Activated CD4-positive, alpha-beta T cell treated with anti-CD3 and anti-CD28 coated beads for 4 hours (primary cell): ENCODE measurements around the gene DCC.

ENCODE experiments used
- DNase-seq, 2 donors: peaks; one replicate each; pipeline ENCODE4 v3.0.0-alpha.2; 2020

DCC gene

DNA sequence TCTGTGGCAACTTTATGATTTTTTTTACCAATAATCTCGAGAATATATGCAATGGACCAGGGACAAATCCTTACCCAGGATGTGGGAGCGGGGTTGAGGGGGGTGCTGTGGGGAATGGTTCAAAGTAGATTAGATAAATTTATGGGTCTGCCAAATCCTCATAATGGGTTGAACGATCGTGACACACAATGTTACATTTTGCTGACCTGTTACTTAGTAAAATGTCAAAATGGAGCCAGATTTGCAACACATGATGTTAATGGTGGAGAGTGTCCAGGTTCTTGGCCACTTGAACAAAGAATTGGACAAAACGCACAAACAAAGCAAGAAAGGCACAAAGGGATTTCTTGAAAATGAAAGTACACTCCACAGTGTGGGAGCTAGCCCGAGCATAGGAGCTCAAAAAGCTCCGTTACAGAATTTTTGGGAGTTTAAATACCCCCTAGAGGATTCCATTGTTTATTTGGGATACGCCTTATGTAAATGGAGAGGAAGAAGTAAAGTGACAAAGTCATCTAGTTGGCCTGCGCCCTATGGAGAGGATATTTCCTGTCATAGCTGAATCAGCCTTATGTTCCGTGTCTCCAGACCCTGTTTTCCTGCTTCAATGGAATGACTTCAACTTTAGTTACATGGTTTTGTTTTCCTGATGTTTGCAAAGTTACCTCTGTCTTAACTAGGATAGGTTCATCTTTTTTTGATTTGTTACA lies 776.0 kb downstream of the DCC start:
- no peak for DNase-seq

DNA sequence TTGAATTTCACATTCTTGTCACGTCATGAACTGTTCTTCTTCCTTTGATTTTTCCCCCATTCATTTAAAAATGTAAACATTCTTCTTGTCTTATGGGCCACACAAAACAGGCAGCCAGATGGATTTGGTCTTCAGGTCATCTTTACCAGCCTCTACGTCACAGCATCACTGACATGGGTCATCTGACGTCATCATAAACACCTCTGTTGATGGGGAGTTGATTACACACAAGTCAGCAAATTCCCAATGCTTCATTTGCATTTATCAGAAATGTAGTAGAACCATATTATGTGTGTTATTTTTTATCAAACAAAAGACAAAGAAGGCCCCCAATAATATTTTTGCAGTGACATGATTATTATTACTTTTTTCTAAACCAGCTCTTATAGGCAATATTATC lies 777.9 kb downstream of the DCC start:
- no peak for DNase-seq

DNA sequence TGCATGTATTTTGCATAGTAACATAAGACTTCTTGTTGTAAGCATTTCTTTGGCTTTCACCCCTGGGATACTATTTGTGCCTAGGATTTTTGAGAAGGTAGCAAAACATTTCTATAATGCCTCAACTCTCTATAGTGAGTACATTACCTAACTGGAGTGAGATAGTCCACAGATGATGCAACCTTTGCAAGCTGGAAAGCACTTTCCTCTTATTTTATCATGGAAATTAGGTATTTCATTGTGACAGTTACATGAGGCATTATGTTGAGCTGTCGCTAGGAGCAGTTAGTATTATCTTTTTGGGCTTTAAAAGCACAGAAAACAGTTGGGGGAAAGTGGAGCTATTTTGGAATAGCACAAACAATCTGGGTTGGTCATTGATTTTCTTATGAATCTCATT lies 786.2 kb downstream of the DCC start:
- no peak for DNase-seq

DNA sequence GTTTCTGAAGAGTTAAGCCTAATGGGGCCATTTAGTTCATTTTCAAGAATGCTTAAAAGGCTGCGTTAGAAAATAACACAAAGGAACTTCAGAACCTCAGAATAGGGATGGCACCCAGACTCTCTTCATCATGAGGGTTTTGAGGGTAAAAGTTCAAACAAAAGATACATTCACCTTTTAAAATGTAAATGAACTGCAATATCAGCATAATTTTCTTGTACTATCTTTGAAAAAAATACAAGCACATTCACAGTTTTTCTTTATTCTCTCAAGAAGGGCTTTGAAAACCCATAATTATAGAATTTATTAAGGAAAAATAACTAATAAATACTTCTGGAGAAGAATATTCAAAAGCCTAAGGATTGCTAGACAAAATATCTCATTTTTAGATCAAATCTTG lies 791.0 kb downstream of the DCC start:
- no peak for DNase-seq

DNA sequence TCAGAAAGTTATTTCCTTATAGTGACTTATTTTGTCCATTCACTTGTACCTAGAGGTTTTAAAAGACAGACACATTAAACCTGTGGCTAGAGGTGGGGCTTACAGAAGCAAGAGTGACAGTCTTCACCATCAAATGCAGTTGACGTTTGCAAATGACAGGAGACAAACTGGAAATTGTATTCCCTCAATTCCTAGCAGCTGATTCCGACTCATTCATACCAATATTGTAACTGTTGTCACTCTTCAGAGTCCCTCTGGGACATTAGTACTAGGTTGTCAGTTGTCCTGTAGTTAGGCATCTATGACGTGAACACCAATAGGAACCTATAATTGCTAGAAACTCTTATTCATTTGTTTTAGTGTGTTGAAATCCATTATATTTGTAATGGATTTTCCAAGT lies 794.7 kb downstream of the DCC start:
- no peak for DNase-seq

DNA sequence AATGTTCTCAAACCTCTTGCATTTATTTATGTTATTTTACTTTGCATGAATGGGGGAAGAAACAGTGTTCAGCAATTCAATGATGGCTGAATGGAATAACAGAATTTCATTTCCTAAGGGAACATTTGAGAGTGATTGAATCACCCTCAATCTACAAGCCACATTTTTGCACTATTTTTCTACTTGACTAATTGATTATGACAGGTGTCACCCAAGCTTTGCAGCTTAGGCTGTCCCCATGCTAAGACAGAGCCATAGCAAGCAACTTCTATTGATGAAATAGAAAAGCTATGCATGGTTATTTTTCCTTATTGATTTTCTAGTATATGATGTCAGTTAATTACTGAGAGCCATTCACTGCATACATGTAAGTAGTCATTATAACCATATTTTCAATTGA lies 795.7 kb downstream of the DCC start:
- no peak for DNase-seq

DNA sequence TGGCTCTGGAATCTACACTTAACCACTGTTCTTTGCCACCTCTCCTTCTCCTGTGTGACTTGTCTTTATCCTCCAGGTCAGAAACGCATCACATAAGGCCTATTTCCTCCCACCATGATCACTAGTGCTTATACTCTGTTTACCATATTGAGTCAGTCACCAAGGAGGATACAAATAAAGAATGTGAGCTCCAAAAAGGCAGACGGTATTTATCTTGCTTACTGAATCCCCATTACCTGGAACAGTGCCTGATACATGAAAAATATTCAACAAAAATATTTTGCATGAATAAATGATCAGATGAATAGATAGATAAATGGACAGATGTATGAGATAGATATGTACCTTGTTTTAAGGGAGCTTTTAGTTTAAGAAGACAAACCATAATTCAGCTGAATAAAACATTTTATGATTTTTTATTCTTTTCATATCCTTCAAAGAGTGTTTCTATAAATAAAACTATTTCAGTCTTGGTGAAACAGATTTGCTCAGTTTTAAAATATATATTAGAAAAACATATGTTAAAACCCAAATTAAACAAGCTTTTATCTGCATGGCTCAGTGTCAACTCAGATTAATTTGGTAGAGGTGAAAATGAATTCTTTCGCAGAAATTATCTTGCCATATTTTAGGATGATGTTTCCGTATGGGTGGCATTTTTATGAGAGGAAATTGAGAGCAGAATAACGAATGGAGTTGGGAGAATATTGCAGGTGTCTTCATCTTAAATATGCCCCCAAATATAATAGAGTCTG lies 799.9 kb downstream of the DCC start:
- no peak for DNase-seq

DNA sequence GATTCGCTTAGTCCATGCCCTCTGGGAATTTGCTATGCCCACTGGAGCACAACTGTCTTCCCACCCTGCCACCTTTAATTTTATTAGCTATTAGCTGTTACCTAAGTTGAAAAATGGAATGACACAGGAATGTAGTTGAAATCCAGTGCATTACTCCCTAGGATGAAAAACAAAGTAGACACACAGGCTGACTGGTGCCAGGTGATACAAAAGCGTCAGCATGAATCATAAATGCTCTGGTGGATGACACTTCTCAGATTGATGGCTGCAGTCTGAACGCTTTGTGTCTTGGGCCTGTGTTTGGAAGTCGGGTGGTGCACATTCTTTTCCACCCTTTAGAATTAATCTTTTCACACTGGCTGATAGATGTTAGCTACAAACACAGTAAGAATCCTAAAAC lies 802.0 kb downstream of the DCC start:
- no peak for DNase-seq

DNA sequence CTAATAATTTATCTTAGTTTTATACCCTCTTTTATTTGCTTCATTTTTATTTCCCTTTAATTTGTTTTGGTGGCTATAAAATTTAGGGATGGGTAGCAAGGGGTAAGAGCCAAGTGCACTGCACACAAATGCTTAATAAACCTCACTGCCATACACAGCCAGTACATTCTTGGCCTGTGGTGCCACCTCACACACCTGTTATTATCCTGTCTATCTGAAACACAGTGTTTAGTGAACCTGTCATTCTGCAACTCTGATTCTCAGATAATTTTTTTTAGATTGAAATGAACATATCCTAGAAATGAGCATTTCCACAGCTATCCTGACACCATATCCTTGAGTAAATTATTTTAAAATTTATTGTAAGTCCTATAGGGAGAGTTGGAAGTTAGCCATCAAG lies 807.5 kb downstream of the DCC start:
- DNase-seq: no peak

DNA sequence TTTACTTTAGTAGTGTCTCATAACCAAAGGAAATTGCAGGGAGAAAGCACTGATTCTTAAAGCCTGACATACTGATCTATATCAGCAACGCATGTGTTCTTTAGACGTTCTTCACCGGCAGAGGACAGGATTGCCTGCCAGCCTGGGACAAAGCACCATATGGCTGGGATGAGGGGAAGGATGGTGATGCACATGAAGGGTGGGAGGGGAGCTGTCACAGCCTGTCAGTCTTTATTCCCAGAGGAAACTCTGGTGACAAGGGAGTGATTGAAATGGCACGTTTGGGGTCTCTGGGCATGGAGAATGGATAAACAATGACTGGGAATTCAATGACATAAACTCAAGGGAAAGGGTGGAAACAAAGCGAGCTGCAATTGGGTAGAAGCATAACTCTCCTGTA lies 808.1 kb downstream of the DCC start:
- no peak for DNase-seq

DNA sequence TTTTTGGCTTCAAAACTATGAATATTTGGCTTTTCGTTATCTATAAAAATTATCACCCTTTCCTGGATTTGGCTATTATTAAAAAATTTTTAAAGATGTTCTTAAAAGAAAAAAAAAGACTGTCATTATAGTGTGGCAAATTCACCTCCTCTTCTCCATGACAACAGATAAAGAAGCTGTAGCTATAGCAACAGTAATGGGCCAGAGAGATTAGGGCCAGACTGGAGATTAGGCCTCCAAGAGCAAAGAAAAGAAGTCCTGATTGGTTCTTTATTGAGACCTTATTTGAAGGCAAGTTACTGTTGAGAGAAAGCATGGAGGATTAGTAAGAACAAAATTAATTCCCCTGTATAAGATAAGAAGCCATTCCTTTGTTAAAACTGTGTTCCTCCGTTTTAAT lies 812.5 kb downstream of the DCC start:
- DNase-seq: no peak

DNA sequence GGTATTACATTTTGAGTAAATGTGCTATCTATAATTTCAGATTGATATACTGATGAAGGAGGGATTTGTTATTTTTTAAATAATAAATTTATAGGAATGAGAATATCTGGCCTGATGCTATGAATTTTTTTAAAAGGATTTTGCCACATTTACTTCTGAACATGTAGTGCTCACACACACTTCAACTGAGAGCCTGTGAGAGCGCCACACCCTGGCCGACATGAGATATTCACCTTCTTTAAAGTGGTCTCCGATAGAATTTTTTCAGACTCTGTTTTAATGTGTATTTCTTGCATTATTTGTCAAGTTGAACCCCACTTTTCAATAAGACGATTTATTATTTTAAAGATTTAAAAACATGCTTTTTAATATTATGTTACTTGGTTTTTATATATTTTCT lies 813.3 kb downstream of the DCC start:
- DNase-seq: no peak

DNA sequence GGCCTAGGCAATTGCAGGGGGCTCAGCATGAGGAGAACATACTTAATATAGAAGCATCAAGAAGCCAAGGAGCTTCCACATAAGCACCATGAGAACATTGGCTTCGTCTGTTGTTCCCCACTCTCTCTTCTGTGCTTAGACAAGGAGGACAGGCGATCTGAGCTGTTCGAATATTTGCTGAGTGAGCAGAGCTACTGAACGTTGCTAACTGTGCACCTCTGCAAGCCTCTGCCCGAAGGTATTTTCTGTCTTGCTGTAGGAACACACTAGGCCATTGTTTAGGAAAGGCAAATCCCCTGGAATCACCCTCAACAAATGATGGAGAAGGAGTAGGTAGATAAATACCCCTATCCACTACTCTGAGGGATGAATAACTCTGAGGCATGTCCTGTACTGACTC lies 813.8 kb downstream of the DCC start:
- DNase-seq: no peak

DNA sequence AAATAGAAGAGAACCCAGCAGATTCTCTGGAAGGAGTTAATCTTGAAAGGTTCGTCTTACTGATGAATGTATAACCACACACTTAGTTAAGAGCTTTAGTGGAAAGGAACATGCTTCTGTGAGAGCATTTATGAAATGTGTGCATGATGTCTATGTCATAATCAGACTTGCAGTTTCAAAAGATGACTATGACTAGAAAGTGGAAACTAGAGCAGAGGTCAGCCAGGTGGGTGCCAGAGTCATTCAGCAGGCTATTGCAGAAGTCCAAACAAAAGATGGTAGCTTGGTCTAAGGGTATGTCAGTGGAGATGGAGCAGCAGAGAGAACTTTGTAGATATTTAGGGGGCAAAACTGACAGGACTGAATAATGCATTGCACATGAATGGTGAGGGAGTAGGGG lies 825.8 kb downstream of the DCC start:
- no peak for DNase-seq

DNA sequence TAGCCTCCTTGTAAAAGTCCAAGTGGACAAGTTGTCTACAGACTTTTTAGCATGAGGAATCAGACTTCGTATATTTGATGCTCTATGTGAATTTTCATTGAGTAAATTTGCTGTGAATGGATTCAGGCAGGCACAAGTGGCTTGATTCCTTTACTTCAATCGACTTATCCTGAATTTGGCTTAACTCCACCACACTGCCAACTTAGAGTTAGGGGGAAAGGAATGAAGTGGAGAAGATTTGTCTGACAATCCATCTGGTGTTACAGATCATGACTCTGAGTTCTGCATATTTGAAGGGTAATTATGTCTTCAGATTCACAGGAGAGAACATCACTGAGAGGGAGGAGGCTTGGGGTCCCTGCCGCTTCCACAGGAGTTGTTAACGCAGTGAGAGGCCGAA lies 829.3 kb downstream of the DCC start:
- no peak for DNase-seq

DNA sequence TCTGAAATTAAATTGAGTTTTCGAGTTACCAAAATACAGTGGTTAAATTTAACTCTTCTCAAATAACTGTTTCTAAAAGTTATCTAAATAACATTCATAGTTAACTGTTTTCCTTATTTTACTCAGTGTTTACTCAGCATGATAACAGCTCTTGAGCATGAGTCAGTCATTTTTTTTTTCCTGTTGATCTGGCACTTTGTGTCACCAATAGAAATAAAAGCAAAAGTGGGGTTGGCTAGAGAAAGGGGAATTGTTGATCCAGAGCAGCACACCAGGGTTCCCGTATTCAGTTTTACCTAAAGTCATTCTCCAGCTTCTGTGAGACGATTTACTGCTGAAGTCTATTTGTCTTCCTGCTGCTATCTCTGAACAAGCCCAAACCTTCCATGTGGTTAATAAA lies 851.6 kb downstream of the DCC start:
- no peak for DNase-seq

DNA sequence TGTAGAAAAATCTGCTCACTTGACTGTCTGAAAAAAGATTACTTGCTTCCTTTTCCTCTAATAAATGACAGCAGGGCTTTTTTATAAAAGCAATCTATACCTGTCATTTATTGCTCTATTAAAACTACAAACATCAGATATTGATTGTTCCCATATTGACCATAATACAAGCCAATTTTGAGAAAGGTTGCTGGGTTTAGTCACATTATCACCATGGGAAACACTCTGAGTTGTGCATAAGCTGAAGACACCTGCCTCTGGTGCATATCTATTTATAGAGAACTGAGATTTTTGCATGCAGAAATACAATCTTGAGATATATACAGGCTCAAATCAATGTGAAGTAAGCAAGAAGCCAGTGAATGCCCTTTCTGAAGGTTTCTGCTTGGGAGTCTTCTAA lies 853.9 kb downstream of the DCC start:
- DNase-seq: no peak

DNA sequence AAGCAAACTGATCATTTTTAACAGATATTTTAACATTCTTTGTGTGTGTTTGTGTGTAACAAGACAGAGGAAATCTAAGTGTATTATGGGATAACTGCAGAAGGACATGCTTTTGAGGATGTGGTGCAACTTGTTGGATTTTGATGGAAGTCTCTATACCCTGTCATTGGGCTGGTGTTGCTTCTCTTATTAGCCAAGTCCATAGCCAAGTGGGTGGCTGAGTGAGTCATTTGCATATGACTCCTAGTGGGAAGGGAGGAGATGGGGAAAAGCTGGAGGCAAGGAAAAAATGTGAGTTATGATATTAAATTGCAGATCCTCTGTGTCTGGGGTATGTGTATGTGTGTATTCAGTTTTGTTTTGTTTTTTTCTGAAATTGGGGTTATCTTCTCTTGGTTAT lies 879.9 kb downstream of the DCC start:
- DNase-seq: no peak

DNA sequence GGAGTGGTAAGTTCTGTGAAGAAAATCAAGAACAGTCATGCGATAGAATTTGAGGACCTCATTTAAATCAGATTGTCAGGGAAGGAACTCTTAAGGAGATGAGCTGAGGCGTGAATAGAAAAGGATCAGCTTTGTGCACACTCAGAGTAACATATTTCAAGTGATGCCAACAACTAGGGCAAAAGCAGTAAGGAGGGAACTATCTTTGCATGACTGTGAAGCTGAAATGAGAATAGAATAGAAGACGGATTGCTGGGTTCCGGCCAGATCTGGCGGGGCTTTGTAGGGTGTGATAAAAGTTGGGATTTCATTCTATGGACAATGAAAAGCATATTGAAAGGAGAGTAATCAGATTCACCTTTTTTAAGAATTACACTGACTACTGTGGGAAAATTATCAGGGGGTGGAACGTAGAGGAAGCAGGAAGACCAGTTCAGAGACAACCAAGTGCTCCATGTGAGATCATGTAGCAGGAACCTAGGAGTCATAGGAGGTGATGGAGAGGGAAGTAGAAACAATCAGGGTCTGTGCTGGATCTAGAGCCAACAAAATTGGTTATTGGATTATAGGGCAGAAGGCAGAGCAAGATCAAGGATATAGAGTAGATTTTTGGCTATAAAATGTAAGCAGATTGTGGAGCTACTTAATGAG lies 884.3 kb downstream of the DCC start:
- DNase-seq: no peak

DNA sequence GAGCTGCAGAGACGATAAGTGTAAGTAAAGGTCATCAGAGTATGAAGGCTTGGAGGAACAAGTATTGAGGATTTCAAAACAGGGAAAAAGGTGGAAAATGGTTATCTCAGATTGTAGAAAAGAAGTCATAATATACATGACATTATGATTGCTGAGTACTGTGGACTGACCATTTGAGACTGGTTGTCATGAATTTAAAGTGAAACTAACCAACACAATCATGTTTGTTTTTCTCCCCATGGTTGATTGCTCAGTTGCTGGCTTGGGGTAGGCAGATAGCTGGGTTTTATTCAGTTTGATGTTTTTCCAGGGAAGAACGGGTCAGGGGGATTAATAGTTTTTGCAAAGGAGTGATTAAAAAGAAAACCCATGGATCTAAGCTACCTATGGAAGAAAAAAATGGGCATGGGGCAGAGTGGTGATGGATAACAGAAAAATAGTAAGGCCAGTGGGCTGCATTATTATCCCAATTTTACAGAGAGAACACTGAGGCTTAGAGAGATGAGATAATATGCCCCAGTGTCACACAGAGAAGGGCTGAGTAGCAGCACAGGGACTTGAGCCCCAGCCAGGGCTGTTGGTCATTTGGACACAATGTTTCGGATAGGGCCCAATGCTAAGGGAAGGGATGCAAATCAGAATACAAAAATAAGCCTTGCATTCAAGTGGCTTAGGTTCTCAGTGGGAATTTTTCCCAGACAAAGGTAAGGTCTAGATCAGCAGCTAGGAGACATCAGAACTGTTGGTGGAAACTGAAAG lies 885.7 kb downstream of the DCC start:
- no peak for DNase-seq

DNA sequence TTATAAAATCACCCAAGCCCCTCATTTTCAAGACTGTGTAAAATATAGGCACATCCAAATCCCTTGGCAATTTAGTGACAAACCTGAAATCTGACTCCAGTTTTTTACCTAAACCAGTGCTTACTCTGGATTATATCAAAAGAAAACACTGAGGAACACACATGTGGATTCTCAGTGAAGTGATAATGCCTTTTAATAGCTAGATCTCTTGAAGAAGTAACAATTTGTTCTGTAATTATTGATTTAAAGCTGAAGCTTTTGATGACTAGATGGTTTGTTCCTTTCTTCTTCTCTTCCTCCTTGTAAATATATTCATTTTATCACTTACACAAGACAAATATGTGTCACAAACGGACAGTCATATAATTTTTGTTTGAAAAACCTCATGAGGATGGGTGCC lies 894.6 kb downstream of the DCC start:
- no peak for DNase-seq

DNA sequence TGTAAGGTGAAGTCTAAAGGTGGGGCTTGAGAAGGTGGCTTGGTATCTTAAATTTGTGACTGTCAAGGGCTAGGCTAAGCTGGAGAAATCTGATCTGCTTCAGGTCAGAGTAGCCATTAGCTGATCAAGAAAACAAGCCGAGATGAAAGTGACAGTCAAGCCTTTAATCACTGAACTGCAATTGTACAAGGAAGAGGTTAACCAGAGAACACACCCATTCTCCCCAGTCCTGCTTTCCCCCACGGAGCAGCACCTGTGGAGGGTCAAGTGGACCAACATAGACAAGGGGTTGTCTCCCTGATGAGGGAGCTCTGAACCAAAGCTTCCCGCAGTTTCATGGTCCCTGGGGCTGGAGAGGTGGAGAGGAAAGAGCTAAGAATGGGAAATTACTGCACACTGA lies 901.2 kb downstream of the DCC start:
- no peak for DNase-seq

DNA sequence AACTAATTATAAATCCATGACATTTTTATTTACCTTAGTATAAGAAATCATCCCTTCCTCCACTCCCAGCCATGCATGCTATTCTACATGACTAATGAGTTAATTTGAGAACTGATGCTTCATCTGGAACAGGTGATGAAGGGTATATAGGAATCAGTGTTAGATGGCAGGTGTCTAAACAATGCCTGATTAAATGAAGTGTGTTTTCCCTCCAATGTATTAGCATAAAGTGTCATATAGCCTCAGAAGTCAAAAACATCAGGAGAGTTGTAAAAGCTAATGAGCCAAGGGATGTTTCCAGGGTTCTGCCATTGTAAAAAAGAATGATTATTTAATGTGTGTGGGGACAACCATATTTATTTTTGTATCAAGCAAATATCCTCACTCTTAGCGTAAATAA lies 913.8 kb downstream of the DCC start:
- DNase-seq: no peak

DNA sequence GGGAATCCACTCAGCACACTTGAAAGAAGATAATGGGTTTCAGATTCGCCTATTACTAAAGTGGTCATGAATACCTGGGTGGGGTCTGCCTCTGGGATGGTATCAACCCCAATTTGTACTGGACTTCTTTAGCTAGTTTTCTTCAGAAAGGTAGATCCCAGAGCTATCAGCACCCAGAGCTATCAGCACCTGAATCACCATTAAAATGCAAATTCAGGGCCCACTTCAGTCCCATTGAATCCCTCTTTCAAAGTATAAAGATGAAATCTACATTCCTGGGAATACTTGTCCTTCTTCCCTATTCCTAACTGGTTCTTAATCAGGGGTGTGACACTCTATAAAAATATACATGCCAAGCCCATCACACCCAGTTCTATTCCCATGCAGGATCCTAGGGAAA lies 914.3 kb downstream of the DCC start:
- DNase-seq: no peak
